ENCODE results near the gene OR51B5.
A peak's percentile ranks its signal among the peaks of the same experiment; 100 is the strongest.
"Not testable (repeated sequence)": the region's sequence is repeated elsewhere in the genome, so short reads cannot be mapped to it uniquely, and the experiment has no call there.

OR51B5 gene

GRCh38 chr11:5351208-5351607, 7.9 kb upstream of the OR51B5 start, which contains the start of gene OR51B6:
Gene OR51B6, plus strand, starts transcription at chr11:5351508. Its CDS starts 0 bp downstream, at chr11:5351508.
- DNase-seq (ENCODE audit: low read depth), result no peak
- H3K4me3 ChIP-seq (ENCODE audit: control insufficient read depth, low read depth, low read length), result no peak within 1 kb of the TSS
- TF ChIP-seq CTCF (conservative IDR thresholded peaks at IDR 0.05; ENCODE audit: control insufficient read depth, insufficient read depth, low read depth, low read length), result no peak

DNA sequence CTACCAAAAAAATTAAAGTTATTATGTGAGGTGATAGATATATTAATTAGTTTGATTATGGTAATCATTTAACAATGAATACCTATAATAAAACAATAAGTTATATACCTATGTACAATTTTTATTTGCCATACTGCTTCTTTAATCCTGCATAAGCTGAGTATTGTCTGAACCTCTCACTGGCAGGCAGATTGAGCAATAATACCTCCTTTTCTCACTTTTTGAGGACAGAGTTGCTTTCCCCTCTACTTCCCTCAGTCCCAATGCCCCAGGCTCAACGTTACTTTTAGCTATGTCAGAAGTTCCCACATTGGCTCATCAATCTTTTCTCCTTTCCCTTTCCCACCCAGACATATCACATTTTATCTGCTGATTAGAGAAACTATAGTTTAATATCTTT, 6.2 kb upstream of the OR51B5 start:
- no peak for TF ChIP-seq CTCF (conservative IDR thresholded peaks at IDR 0.05; ENCODE audit: control insufficient read depth, insufficient read depth, low read depth, low read length)
- DNase-seq (ENCODE audit: low read depth), result no peak
- no peak overlapping the region for H3K4me3 ChIP-seq (ENCODE audit: control insufficient read depth, low read depth, low read length)

DNA sequence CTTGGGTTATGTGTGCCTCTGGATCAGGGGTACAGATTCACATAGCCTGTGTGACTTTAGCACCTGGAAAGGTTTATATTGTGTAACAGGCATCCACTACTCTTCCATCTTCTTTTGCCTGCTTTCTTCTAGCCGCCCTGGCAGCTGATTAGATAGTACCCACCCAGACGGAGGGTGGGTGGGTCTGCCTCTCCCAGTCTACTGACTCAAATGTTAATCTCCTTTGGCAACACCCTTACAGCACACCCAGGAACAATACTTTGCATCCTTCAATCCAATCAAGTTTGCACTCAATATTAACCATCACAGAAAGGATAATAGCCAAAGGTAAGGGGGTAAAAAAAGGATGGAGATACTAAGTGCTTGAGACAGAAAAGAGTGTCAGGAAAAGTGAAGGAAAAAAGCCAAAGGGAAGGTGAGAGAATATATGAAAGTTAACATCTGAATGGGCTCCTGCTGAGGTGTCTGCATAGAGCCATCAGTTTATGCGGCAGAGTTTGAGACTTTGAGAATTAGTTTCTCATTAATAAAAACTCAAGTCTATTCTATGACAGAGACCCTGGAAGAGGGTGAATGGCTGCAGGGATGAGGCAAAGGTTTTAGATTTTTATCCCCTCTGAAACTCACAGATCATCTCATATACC, 5.3 kb upstream of the OR51B5 start:
- H3K4me3 ChIP-seq (ENCODE audit: control insufficient read depth, low read depth, low read length), result no peak overlapping the region
- DNase-seq (ENCODE audit: low read depth), result no peak
- TF ChIP-seq CTCF (conservative IDR thresholded peaks at IDR 0.05; ENCODE audit: control insufficient read depth, insufficient read depth, low read depth, low read length), result no peak

- no peak for DNase-seq (ENCODE audit: low read depth)
- no peak overlapping the region for H3K4me3 ChIP-seq (ENCODE audit: control insufficient read depth, low read depth, low read length)
- no peak for TF ChIP-seq CTCF (conservative IDR thresholded peaks at IDR 0.05; ENCODE audit: control insufficient read depth, insufficient read depth, low read depth, low read length)
Observed at GRCh38 chr11:5345831-5346230, 2.5 kb upstream of the OR51B5 start.

GRCh38 chr11:5339771-5340322, 3.5 kb downstream of the OR51B5 start:
- no peak for TF ChIP-seq CTCF (conservative IDR thresholded peaks at IDR 0.05; ENCODE audit: control insufficient read depth, insufficient read depth, low read depth, low read length)
- no peak overlapping the region for H3K4me3 ChIP-seq (ENCODE audit: control insufficient read depth, low read depth, low read length)
- no peak for DNase-seq (ENCODE audit: low read depth)

- not testable (repeated sequence) for DNase-seq (ENCODE audit: low read depth); H3K4me3 ChIP-seq (ENCODE audit: control insufficient read depth, low read depth, low read length)
Observed at GRCh38 chr11:5337253-5337652, 6.1 kb downstream of the OR51B5 start.

DNA sequence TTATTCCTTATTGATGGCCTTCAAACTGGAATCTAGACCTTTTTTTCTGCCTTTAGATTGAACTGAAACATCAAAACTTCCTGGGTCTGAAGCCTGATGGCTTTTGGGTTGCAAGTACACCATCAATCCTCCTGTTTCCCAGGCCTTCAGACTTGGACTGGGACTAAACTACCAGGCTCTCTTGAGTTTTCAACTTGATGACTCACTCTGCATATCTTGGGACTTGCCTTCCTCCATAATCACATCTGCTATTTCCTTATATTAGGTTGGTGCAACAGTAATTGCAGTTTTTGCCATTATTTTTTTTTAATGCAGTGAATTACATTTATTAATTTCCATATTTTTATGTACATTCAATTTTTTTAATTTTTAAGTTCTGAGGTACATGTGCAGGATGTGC, 7.0 kb downstream of the OR51B5 start:
- TF ChIP-seq CTCF (conservative IDR thresholded peaks at IDR 0.05; ENCODE audit: control insufficient read depth, insufficient read depth, low read depth, low read length), result no peak
- no peak overlapping the region for H3K4me3 ChIP-seq (ENCODE audit: control insufficient read depth, low read depth, low read length)
- DNase-seq (ENCODE audit: low read depth), result peak; percentile 28
